Panc1 (cell line): ENCODE data around the gene RAB11FIP3. TPM values are rescaled to one million over a fixed set of nuclear protein-coding genes. Genes with fewer than 3 reads are reported as not detected.

Experiments
- ATAC-seq: fragments of 200-7000 bp; cut with Tn5 transposase; 2 replicates; pipeline ENCODE4 v1.9.1; 2020; ENCODE audit warnings: mild to moderate bottlenecking, moderate library complexity
- BruUV-seq: library from RNA; stranded (reverse); fragments of 400-500 nt; replicated peaks from 2 replicates; lab custom pipeline; 2021; lab: Mats Ljungman, UMichigan
- CTCF ChIA-PET: fragments of 300-600 bp; sonication (Branson Sonifier 250); formaldehyde crosslinking; loops from one replicate; lab custom pipeline; 2022; ENCODE audit warnings: antibody characterized with exemption; lab: Charles Lee
- POLR2A ChIA-PET: fragments of 300-600 bp; sonication (Branson Sonifier 250); formaldehyde crosslinking; loops from one replicate; lab custom pipeline; 2022; ENCODE audit warnings: antibody characterized with exemption; lab: Charles Lee
- DNase-seq: peaks from one replicate; pipeline ENCODE4 v3.0.0-alpha.2; 2010; ENCODE audit warnings: low read depth, low spot score
- H3K27ac ChIP-seq: 2 replicates; pipeline ENCODE4 v1.5.1; 2011; ENCODE audit warnings: mild to moderate bottlenecking, low read length, inconsistent platforms
- H3K27me3 ChIP-seq: fragments of 200-500 bp; sonication (Bioruptor generic); 2 replicates; pipeline ENCODE4 v1.6.0; 2014; ENCODE audit warnings: low read length, inconsistent platforms; ENCODE audit not compliant: control insufficient read depth, insufficient read depth
- H3K36me3 ChIP-seq: fragments of 200-500 bp; sonication (Bioruptor generic); 2 replicates; pipeline ENCODE4 v1.5.1; 2014; ENCODE audit warnings: inconsistent platforms, mild to moderate bottlenecking, low read length, moderate library complexity; ENCODE audit not compliant: control insufficient read depth, insufficient read depth
- H3K4me1 ChIP-seq: 2 replicates; pipeline ENCODE4 v1.5.1; 2011; ENCODE audit warnings: inconsistent platforms, mild to moderate bottlenecking, low read length, moderate library complexity; ENCODE audit not compliant: control insufficient read depth, insufficient read depth
- H3K4me3 ChIP-seq, 2 experiments: 2 replicates each; pipeline ENCODE4 v1.5.1; 2011 to 2012; ENCODE audit warnings: low read depth in 2 of 2, low read length in 2 of 2, mild to moderate bottlenecking in 2 of 2, inconsistent platforms in 1 of 2, moderate library complexity in 1 of 2
- H3K9me3 ChIP-seq: fragments of 200-500 bp; sonication (Bioruptor generic); 2 replicates; pipeline ENCODE4 v1.5.1; 2014; ENCODE audit warnings: low read depth, mild to moderate bottlenecking, inconsistent platforms, low read length, moderate library complexity; ENCODE audit not compliant: control insufficient read depth, insufficient read depth
- POLR2AphosphoS5 ChIP-seq: IDR thresholded peaks from 2 replicates; pipeline ENCODE4 v1.6.1; 2012; ENCODE audit warnings: mild to moderate bottlenecking, low read depth, low read length, moderate library complexity
- SIN3A ChIP-seq: IDR thresholded peaks from 2 replicates; pipeline ENCODE4 v1.6.1; 2012; ENCODE audit warnings: low read depth, mild to moderate bottlenecking, low read length, moderate library complexity, borderline replicate concordance; ENCODE audit not compliant: insufficient read depth
- TCF7L2 ChIP-seq: IDR thresholded peaks from 2 replicates; pipeline ENCODE4 v1.6.1; 2011; ENCODE audit warnings: mild to moderate bottlenecking, low read depth, low read length, inconsistent platforms
- in situ Hi-C: cut with HindIII; loops from 2 replicates; pipeline ENCODE4 v1.10.0; 2016; ENCODE audit warnings: low sequenced_read_pairs, low pct_unique_long_range_greater_than_20kb
- intact Hi-C: fragments of 100-400 bp; cut with micrococcal nuclease; formaldehyde crosslinking; loops from one replicate; pipeline ENCODE4 v1.10.0; 2022; ENCODE audit not compliant: unreplicated experiment
- total RNA-seq: library from RNA; stranded (reverse); gene quantifications from one replicate; pipeline ENCODE4 v1.2.1, GENCODE V29; 2021; ENCODE audit not compliant: unreplicated experiment
- TF ChIP-seq, protein P1 (sequence below): fragments of 450-650 bp; IDR thresholded peaks from 2 replicates; pipeline ENCODE4 v1.5.1; 2017; ENCODE audit warnings: mild to moderate bottlenecking
- TF ChIP-seq, protein P2 (sequence below), 2 experiments: IDR thresholded peaks; 2 replicates each; pipeline ENCODE4 v1.6.1; 2011 to 2012; ENCODE audit warnings: low read depth in 2 of 2, control low read depth in 1 of 2, low read length in 1 of 2, mild to moderate bottlenecking in 1 of 2, moderate library complexity in 1 of 2; ENCODE audit not compliant: insufficient read depth in 1 of 2

RAB11FIP3 gene
- total RNA-seq, 1 experiment from 2014 or later: 57.3 TPM

DNA sequence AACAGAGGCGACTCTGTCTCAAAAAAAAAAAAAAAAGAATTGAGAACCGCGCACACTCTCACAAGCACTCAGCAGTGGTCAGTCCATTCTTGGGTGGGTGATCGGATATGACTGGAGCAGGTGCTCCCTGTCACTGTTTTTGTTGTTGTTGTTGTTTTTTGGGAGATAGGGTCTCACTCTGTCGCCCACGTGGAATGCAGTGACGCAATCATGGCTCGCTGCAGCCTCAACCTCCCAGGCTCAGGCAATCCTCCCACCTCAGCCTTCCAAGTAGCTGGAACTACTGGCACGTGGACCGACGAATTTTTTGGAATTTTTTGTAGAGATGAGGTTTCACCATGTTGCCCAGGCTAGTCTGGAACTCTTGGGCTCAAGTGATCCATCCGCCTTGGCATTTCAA is 30.0 kb downstream of the RAB11FIP3 start:
- intact Hi-C loops: no loop called here
- ChIA-PET POLR2A (no interaction called here), CTCF (no interaction called here)
- H3K27me3 ChIP-seq: no peaks in the 10 kb centered on the region
- no TSS peak for BruUV-seq
- H3K4me1 ChIP-seq: peaks cover 9% of the 10 kb centered on the region; the same call in 1 of the 2 replicates
- no peak for ATAC-seq
- no peak for DNase-seq
- no peaks in the 10 kb centered on the region for H3K36me3 ChIP-seq
- H3K4me3 ChIP-seq: no peak overlapping the region
- H3K27ac ChIP-seq: no peak overlapping the region
- no peak for TF ChIP-seq POLR2AphosphoS5
- TF ChIP-seq, protein P1, sequence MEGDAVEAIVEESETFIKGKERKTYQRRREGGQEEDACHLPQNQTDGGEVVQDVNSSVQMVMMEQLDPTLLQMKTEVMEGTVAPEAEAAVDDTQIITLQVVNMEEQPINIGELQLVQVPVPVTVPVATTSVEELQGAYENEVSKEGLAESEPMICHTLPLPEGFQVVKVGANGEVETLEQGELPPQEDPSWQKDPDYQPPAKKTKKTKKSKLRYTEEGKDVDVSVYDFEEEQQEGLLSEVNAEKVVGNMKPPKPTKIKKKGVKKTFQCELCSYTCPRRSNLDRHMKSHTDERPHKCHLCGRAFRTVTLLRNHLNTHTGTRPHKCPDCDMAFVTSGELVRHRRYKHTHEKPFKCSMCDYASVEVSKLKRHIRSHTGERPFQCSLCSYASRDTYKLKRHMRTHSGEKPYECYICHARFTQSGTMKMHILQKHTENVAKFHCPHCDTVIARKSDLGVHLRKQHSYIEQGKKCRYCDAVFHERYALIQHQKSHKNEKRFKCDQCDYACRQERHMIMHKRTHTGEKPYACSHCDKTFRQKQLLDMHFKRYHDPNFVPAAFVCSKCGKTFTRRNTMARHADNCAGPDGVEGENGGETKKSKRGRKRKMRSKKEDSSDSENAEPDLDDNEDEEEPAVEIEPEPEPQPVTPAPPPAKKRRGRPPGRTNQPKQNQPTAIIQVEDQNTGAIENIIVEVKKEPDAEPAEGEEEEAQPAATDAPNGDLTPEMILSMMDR: no peak
- TF ChIP-seq SIN3A: no peak
- no peak for TF ChIP-seq TCF7L2
- TF ChIP-seq, protein P2, sequence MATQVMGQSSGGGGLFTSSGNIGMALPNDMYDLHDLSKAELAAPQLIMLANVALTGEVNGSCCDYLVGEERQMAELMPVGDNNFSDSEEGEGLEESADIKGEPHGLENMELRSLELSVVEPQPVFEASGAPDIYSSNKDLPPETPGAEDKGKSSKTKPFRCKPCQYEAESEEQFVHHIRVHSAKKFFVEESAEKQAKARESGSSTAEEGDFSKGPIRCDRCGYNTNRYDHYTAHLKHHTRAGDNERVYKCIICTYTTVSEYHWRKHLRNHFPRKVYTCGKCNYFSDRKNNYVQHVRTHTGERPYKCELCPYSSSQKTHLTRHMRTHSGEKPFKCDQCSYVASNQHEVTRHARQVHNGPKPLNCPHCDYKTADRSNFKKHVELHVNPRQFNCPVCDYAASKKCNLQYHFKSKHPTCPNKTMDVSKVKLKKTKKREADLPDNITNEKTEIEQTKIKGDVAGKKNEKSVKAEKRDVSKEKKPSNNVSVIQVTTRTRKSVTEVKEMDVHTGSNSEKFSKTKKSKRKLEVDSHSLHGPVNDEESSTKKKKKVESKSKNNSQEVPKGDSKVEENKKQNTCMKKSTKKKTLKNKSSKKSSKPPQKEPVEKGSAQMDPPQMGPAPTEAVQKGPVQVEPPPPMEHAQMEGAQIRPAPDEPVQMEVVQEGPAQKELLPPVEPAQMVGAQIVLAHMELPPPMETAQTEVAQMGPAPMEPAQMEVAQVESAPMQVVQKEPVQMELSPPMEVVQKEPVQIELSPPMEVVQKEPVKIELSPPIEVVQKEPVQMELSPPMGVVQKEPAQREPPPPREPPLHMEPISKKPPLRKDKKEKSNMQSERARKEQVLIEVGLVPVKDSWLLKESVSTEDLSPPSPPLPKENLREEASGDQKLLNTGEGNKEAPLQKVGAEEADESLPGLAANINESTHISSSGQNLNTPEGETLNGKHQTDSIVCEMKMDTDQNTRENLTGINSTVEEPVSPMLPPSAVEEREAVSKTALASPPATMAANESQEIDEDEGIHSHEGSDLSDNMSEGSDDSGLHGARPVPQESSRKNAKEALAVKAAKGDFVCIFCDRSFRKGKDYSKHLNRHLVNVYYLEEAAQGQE (IDR thresholded peaks at IDR 0.05; ENCODE audit: insufficient read depth in 1 of 2, low read depth in 2 of 2, low read length in 1 of 2): no peak
- no peaks in the 10 kb centered on the region for H3K9me3 ChIP-seq
- in situ Hi-C loops: no loop called here

DNA sequence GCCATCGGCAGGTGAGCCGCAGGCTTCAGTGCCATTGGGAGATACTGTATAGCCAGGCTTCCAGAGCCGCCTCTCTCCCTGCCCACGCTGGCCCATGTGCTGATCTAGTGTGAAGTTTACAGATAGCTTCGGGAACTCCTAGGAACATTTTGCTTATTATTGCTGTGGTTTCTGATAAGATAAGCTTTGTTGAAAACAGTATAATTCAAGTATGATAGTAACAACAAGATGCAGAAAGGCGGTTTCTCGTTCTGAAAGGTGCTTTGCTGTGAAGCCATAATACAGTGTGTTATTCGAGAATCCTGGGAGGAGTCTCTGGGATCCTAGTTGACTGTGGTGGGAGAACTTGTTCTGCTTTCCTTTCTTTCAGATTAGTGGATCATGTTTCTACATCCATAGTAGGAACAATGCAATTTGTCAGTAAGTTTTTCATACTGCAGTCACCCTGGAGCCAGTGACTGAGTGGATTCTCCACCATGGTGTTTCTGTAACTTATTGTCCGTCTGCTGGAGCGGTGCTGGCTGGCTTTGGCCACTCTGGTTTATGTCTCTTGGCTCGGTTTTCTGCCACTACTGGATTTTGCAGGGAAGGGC is 31.5 kb downstream of the RAB11FIP3 start:
- no peaks in the 10 kb centered on the region for H3K27me3 ChIP-seq
- no peaks in the 10 kb centered on the region for H3K36me3 ChIP-seq
- no peaks in the 10 kb centered on the region for H3K9me3 ChIP-seq
- in situ Hi-C loops (no loop called here), intact Hi-C loops (no loop called here)
- ATAC-seq (0 out of 2 replicates have a peak, but pooled peaks have one; percentile 36), DNase-seq (no peak)
- H3K4me1 ChIP-seq: 0 out of 2 replicates have a peak, but pooled peaks cover 6% of the 10 kb centered on the region
- no peak overlapping the region for H3K27ac ChIP-seq
- TF ChIP-seq SIN3A (no peak), TCF7L2 (no peak), POLR2AphosphoS5 (no peak)
- TF ChIP-seq, protein P2 (IDR thresholded peaks at IDR 0.05; ENCODE audit: insufficient read depth in 1 of 2, low read depth in 2 of 2, low read length in 1 of 2): no peak
- TF ChIP-seq, protein P1: no peak
- no peak overlapping the region for H3K4me3 ChIP-seq
- ChIA-PET POLR2A (no interaction called here), CTCF (no interaction called here)
- BruUV-seq: no TSS peak
